MM.1S (cell line): Measurements from ENCODE around the gene ERCC3.
"Not testable (repeated sequence)": the region's sequence is repeated elsewhere in the genome, so short reads cannot be mapped to it uniquely, and the experiment has no call there.

Experiments used
- DNase-seq: peaks from one replicate; pipeline ENCODE4 v3.0.0-alpha.2; 2015
- H2AFZ ChIP-seq: fragments of 300-600 bp; sonication (generic); 2 replicates; pipeline ENCODE4 v1.6.0; 2016; ENCODE audit warnings: antibody characterized with exemption, low read length
- H3F3A ChIP-seq: fragments of 300-600 bp; sonication (generic); 2 replicates; pipeline ENCODE4 v1.6.1; 2016; ENCODE audit warnings: mild to moderate bottlenecking, antibody characterized with exemption, low read length, moderate library complexity, mixed read lengths; ENCODE audit not compliant: insufficient read depth
- H3K27ac ChIP-seq: fragments of 300-600 bp; sonication (generic); 2 replicates; pipeline ENCODE4 v1.5.1; 2016; ENCODE audit warnings: mild to moderate bottlenecking, low read length
- H3K27me3 ChIP-seq: fragments of 300-600 bp; sonication (generic); replicated peaks from 2 replicates; pipeline ENCODE4 v1.6.0; 2016; ENCODE audit warnings: low read length; ENCODE audit not compliant: insufficient read depth
- H3K36me3 ChIP-seq: fragments of 300-600 bp; sonication (generic); replicated peaks from 2 replicates; pipeline ENCODE4 v1.6.1; 2016; ENCODE audit warnings: mild to moderate bottlenecking, low read length, mixed read lengths; ENCODE audit not compliant: insufficient read depth
- H3K4me1 ChIP-seq: fragments of 300-600 bp; sonication (generic); 2 replicates; pipeline ENCODE4 v1.6.1; 2016; ENCODE audit warnings: low read length, mixed read lengths
- H3K4me2 ChIP-seq: fragments of 300-600 bp; sonication (generic); 2 replicates; pipeline ENCODE4 v1.6.0; 2016; ENCODE audit warnings: low read depth, low read length
- H3K4me3 ChIP-seq: fragments of 300-600 bp; sonication (generic); 2 replicates; pipeline ENCODE4 v1.5.1; 2016; ENCODE audit warnings: low read length, mixed read lengths
- H3K79me2 ChIP-seq: fragments of 300-600 bp; sonication (generic); 2 replicates; pipeline ENCODE4 v1.6.1; 2016; ENCODE audit warnings: mixed run types, low read length, mixed read lengths
- H3K9ac ChIP-seq: fragments of 300-600 bp; sonication (generic); 2 replicates; pipeline ENCODE4 v1.6.1; 2016; ENCODE audit warnings: low read length, mixed read lengths
- H3K9me2 ChIP-seq: fragments of 300-600 bp; sonication (generic); replicated peaks from 2 replicates; pipeline ENCODE4 v1.6.1; 2016; ENCODE audit warnings: mild to moderate bottlenecking, low read length, mixed read lengths; ENCODE audit not compliant: insufficient read depth
- H3K9me3 ChIP-seq: fragments of 300-600 bp; sonication (generic); replicated peaks from 2 replicates; pipeline ENCODE4 v1.6.1; 2016; ENCODE audit warnings: mild to moderate bottlenecking, low read length, mixed read lengths; ENCODE audit not compliant: insufficient read depth
- H4K20me1 ChIP-seq: fragments of 300-600 bp; sonication (generic); 2 replicates; pipeline ENCODE4 v1.6.1; 2016; ENCODE audit warnings: mild to moderate bottlenecking, low read length, moderate library complexity, mixed read lengths; ENCODE audit not compliant: insufficient read depth
- EZH2 ChIP-seq: fragments of 300-600 bp; sonication (generic); optimal IDR thresholded peaks from 2 replicates; pipeline ENCODE3; 2017; ENCODE audit warnings: low read depth, mild to moderate bottlenecking, antibody characterized with exemption, low read length, mixed read lengths
- EZH2phosphoT487 ChIP-seq: fragments of 300-600 bp; sonication (generic); IDR thresholded peaks from 2 replicates; pipeline ENCODE4 v1.6.1; 2018; ENCODE audit warnings: antibody characterized with exemption, low read length
- TF ChIP-seq, protein P1 (sequence below): fragments of 300-600 bp; sonication (generic); IDR thresholded peaks from 2 replicates; pipeline ENCODE4 v1.5.1; 2016; ENCODE audit warnings: antibody characterized with exemption, low read length, mixed read lengths

Gene ERCC3

DNA sequence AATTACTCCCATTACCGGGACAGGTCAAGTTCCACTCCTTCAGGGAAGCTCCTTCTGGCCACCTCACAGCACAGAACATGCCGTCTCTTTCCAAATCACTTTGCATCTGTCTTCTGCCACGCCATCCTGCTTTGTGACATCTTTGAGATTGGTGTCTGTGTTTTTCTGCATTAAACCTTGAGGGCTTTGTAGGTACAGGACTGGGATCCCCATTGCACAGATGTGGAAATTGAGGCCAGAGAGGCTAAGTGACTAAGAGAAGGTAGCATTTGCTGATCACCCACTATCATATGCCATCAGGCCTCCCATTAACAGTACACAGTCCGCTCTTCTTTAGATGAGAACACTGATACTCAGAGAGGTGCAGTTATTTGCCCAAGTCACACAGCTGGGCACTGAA, 64.4 kb downstream of the ERCC3 start:
- DNase-seq = no peak
- H3K9ac ChIP-seq = no peak overlapping the region
- H3K9me3 ChIP-seq = no peaks in the 10 kb centered on the region
- no peak overlapping the region for H3K4me2 ChIP-seq
- H3K36me3 ChIP-seq = no peaks in the 10 kb centered on the region
- TF ChIP-seq EZH2phosphoT487 (no peak), EZH2 (no peak)
- TF ChIP-seq, protein P1, sequence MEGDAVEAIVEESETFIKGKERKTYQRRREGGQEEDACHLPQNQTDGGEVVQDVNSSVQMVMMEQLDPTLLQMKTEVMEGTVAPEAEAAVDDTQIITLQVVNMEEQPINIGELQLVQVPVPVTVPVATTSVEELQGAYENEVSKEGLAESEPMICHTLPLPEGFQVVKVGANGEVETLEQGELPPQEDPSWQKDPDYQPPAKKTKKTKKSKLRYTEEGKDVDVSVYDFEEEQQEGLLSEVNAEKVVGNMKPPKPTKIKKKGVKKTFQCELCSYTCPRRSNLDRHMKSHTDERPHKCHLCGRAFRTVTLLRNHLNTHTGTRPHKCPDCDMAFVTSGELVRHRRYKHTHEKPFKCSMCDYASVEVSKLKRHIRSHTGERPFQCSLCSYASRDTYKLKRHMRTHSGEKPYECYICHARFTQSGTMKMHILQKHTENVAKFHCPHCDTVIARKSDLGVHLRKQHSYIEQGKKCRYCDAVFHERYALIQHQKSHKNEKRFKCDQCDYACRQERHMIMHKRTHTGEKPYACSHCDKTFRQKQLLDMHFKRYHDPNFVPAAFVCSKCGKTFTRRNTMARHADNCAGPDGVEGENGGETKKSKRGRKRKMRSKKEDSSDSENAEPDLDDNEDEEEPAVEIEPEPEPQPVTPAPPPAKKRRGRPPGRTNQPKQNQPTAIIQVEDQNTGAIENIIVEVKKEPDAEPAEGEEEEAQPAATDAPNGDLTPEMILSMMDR = no peak
- H3K4me3 ChIP-seq = no peak overlapping the region
- no peaks in the 10 kb centered on the region for H4K20me1 ChIP-seq
- no peaks in the 10 kb centered on the region for H3K4me1 ChIP-seq
- H3K9me2 ChIP-seq = no peaks in the 10 kb centered on the region
- no peak overlapping the region for H2AFZ ChIP-seq
- no peaks in the 10 kb centered on the region for H3K27me3 ChIP-seq
- no peaks in the 10 kb centered on the region for H3F3A ChIP-seq
- H3K27ac ChIP-seq = no peak overlapping the region
- H3K79me2 ChIP-seq = no peaks in the 10 kb centered on the region

DNA sequence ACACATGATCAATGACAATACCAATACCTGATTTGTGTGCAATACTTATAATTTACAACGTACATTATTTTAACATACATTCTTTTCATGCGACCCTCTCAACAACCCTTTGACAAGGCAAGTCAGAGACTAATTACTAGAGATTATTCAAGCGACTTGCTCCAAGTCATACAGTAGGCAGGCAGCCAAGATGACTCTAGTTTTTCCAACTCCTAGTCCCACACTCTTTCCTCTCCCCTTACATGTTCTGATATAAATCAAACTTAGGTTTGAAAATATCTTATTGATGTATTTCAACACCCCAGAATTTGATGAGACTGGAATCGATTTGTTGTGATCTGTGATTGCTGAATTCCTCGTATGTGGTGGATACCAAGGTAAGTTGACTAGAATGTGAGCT, 65.8 kb downstream of the ERCC3 start:
- Histone ChIP-seq H3K36me3 (no peaks in the 10 kb centered on the region), H4K20me1 (no peaks in the 10 kb centered on the region), H3K27ac (no peak overlapping the region), H3K9ac (no peak overlapping the region), H2AFZ (no peak overlapping the region), H3K9me2 (no peaks in the 10 kb centered on the region), H3K27me3 (no peaks in the 10 kb centered on the region), H3K4me1 (no peaks in the 10 kb centered on the region), H3F3A (no peaks in the 10 kb centered on the region), H3K4me2 (no peak overlapping the region), H3K9me3 (no peaks in the 10 kb centered on the region), H3K79me2 (no peaks in the 10 kb centered on the region), H3K4me3 (no peak overlapping the region)
- TF ChIP-seq, protein P1 = no peak
- TF ChIP-seq EZH2phosphoT487 = no peak
- no peak for TF ChIP-seq EZH2
- DNase-seq = no peak

DNA sequence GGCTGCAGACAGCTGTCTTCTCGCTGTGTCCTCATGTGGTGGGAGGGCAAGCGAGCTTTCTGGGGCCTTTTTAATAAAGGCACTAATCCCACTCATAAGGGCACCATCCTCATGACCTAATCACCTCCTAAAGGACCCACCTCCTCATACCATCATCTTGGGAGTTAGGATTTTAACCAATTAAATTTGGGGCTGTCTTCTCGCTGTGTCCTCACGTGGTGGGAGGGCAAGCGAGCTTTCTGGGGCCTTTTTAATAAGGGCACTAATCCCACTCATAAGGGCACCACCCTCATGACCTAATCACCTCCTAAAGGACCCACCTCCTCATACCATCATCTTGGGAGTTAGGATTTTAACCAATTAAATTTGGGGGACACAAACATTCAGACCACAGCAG, 66.7 kb downstream of the ERCC3 start:
- H3K4me2 ChIP-seq, H3K27ac ChIP-seq, H3K9ac ChIP-seq: not testable (repeated sequence)

DNA sequence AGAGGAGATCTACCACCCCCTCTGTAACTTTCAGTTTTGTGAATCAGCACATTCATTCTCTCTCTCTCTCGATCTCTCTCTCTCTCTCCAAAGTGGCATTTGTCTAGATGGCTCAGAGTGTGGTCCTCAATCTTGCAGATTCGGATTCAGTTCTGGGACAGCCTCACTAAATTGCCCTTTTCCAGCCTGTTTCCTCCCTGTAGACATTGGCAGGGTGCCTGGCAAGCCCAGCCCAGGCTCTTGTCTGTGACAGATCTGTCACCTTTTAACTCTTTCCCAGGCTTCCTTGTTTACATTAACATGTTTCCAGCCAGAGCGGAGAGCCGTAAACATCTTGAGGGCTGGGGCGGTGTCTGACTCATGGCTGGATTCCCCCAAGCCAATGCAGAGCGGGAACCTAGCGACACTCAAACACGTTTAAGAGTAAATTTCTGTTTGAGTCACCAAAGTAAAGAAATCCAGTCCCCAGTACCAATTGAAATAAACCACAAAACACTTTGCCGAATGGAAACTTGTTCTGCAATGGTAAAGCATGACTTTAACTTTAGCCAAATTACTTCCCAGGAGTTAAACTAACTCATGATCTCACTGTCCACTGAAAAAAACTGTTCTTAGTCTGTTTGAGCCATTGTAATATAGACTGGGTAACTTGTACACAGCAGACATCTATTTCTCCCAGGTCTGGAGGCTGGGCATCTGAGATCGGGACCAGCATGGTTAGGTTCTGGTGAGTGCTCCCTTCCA, 67.3 kb downstream of the ERCC3 start:
- no peak for DNase-seq
- Histone ChIP-seq H3K36me3 (no peaks in the 10 kb centered on the region), H3K27ac (no peak overlapping the region), H3K79me2 (no peaks in the 10 kb centered on the region), H3F3A (no peaks in the 10 kb centered on the region), H3K4me3 (no peak overlapping the region), H4K20me1 (no peaks in the 10 kb centered on the region), H2AFZ (no peak overlapping the region), H3K9me3 (no peaks in the 10 kb centered on the region), H3K9ac (no peak overlapping the region), H3K4me1 (no peaks in the 10 kb centered on the region), H3K4me2 (no peak overlapping the region), H3K27me3 (no peaks in the 10 kb centered on the region), H3K9me2 (no peaks in the 10 kb centered on the region)
- TF ChIP-seq, protein P1 = no peak
- TF ChIP-seq EZH2phosphoT487 (no peak), EZH2 (no peak)

More for the DNA sequence above, 66.7 kb downstream of the ERCC3 start:
- H3K4me3 ChIP-seq, H2AFZ ChIP-seq, H3K9me3 ChIP-seq, H3K4me1 ChIP-seq, H3K79me2 ChIP-seq, DNase-seq, H4K20me1 ChIP-seq, H3K9me2 ChIP-seq, H3F3A ChIP-seq, H3K27me3 ChIP-seq, H3K36me3 ChIP-seq: not testable (repeated sequence)
